Liver (tissue), 9 donors: ENCODE results near the gene AHRR. TPM values are rescaled to one million over a fixed set of nuclear protein-coding genes. Genes with fewer than 3 reads are reported as not detected.

ENCODE experiments used
- DNase-seq: peaks from one replicate; pipeline ENCODE4 v3.0.0-alpha.2; 2017; ENCODE audit warnings: low spot score
- H3K27ac ChIP-seq, 2 donors: one replicate each; pipeline ENCODE4 v1.7.0; 2013; ENCODE audit warnings: inconsistent platforms in 2 of 2, low read length in 2 of 2, control low read depth in 1 of 2, low read depth in 1 of 2, mild to moderate bottlenecking in 1 of 2
- H3K27me3 ChIP-seq, 4 donors: one replicate each; pipeline versions ENCODE4 v1.6.1 to v1.7.0; 2013; ENCODE audit warnings: low read length in 3 of 4, inconsistent platforms in 1 of 4, mild to moderate bottlenecking in 1 of 4, moderate library complexity in 1 of 4; ENCODE audit not compliant: control insufficient read depth in 4 of 4, insufficient read depth in 4 of 4
- H3K36me3 ChIP-seq, 4 donors: one replicate each; pipeline versions ENCODE4 v1.6.1 to v1.7.0; 2013; ENCODE audit warnings: low read length in 3 of 4, mild to moderate bottlenecking in 3 of 4, low read depth in 1 of 4, moderate library complexity in 1 of 4; ENCODE audit not compliant: control insufficient read depth in 4 of 4, insufficient read depth in 3 of 4
- H3K4me1 ChIP-seq, 4 donors: one replicate each; pipeline versions ENCODE4 v1.6.1 to v1.7.0; 2013; ENCODE audit warnings: low read length in 3 of 4, mild to moderate bottlenecking in 3 of 4, moderate library complexity in 1 of 4; ENCODE audit not compliant: control insufficient read depth in 4 of 4, insufficient read depth in 4 of 4
- H3K4me3 ChIP-seq, 3 donors: one replicate each; pipeline versions ENCODE4 v1.6.1 to v1.7.0; 2013; ENCODE audit warnings: low read length in 3 of 3, control low read depth in 1 of 3, low read depth in 1 of 3, mild to moderate bottlenecking in 1 of 3
- H3K9ac ChIP-seq, 2 donors: one replicate each; pipeline ENCODE4 v1.7.0; 2013; ENCODE audit warnings: low read length in 2 of 2, mild to moderate bottlenecking in 2 of 2, moderate library complexity in 2 of 2, control low read depth in 1 of 2, low read depth in 1 of 2
- H3K9me3 ChIP-seq, 4 donors: one replicate each; pipeline versions ENCODE4 v1.6.1 to v1.7.0; 2013; ENCODE audit warnings: low read length in 3 of 4; ENCODE audit not compliant: control insufficient read depth in 4 of 4
- ATF3 ChIP-seq: IDR thresholded peaks from 2 replicates; pipeline ENCODE4 v1.6.1; 2016; ENCODE audit warnings: antibody characterized with exemption
- EGR1 ChIP-seq, 2 donors: IDR thresholded peaks; 2 replicates each; pipeline ENCODE4 v1.6.1; 2016 to 2018; ENCODE audit warnings: antibody characterized with exemption in 2 of 2, low read depth in 2 of 2
- FOXA2 ChIP-seq: IDR thresholded peaks from 2 replicates; pipeline ENCODE4 v1.6.1; 2016; ENCODE audit warnings: antibody characterized with exemption
- GABPA ChIP-seq, 2 donors: IDR thresholded peaks in 1 of 2; conservative IDR thresholded peaks in 1 of 2; 2 replicates each; pipeline ENCODE4 v1.6.1; 2016; ENCODE audit warnings: antibody characterized with exemption in 2 of 2, mild to moderate bottlenecking in 1 of 2, moderate library complexity in 1 of 2
- MAX ChIP-seq: IDR thresholded peaks from 2 replicates; pipeline ENCODE4 v1.6.1; 2016; ENCODE audit warnings: antibody characterized with exemption
- RAD21 ChIP-seq, 2 donors: IDR thresholded peaks; 2 replicates each; pipeline ENCODE4 v1.6.1; 2016; ENCODE audit warnings: antibody characterized with exemption in 2 of 2, mild to moderate bottlenecking in 2 of 2
- SP1 ChIP-seq: IDR thresholded peaks from 2 replicates; pipeline ENCODE4 v1.6.1; 2018; ENCODE audit warnings: antibody characterized with exemption, mild to moderate bottlenecking
- ZBTB33 ChIP-seq: IDR thresholded peaks from 2 replicates; pipeline ENCODE4 v1.6.1; 2016; ENCODE audit warnings: antibody characterized with exemption
- WGBS: extraction: QIAGEN DNeasy Blood & Tissue Kit; methylation state at CpG from one replicate; pipeline ENCODE4 v1.1.7; 2013; 5-methylcytosine and 5-hydroxymethylcytosine counted together
- polyA plus RNA-seq, 2 donors: library from polyadenylated mRNA; stranded (reverse) in 1 of 2; unstranded in 1 of 2; fragments of 200-250 nt in 1 of 2; fragments of >200 nt in 1 of 2; fragmentation: Nextera tagmentation in 1 of 2; extraction: Ambion mirVana in 1 of 2; gene quantifications; one replicate each; pipeline versions ENCODE4 v1.2.1 to v1.2.3, GENCODE V29; 2013 to 2015
- total RNA-seq, 2 donors: library from RNA; depleted of rRNA; stranded (reverse); fragments of >200 nt; gene quantifications; one replicate each; pipeline ENCODE4 v1.2.3, GENCODE V29; 2014
- donor health status: healthy.
- donor health status: healthy.
- donor health status: healthy.
- donor health status: healthy.
- donor health status: healthy.

The AHRR gene
- total and polyA plus RNA-seq, 4 donors, result 0.15 to 0.47 (median 0.24) TPM

- Histone ChIP-seq H3K4me3 (no peak overlapping the region), H3K4me1 (peaks cover 4 to 15% (median 8%) of the 10 kb centered on the region in 4 donors), H3K27me3 (peaks cover 0 to 5% (median 3%) of the 10 kb centered on the region in 4 donors), H3K36me3 (peaks cover 6 to 19% (median 13%) of the 10 kb centered on the region in 4 donors), H3K9ac (no peak overlapping the region), H3K9me3 (no peaks in the 10 kb centered on the region), H3K27ac (no peak overlapping the region)
- DNase-seq, result no peak
- 94% methylated on average over 19 of the region's 19 CpGs for WGBS
- TF ChIP-seq GABPA (IDR thresholded peaks at IDR 0.05 in 1 of 2, conservative IDR thresholded peaks at IDR 0.05 in 1 of 2) (no peak), ATF3 (no peak), FOXA2 (no peak), ZBTB33 (no peak), MAX (no peak), EGR1 (IDR thresholded peaks at IDR 0.05; ENCODE audit: low read depth in 2 of 2) (no peak)
Observed at GRCh38 chr5:316210-317085, 5.1 kb upstream of the AHRR start.

GRCh38 chr5:317086-317811 is 4.3 kb upstream of the AHRR start:
- WGBS, result 66% methylated on average over 26 of the region's 26 CpGs
- no peak overlapping the region for H3K4me3 ChIP-seq
- peaks cover 4 to 22% (median 13%) of the 10 kb centered on the region in 4 donors for H3K4me1 ChIP-seq
- TF ChIP-seq ATF3, result no peak
- peak; percentile 48 to 67 for TF ChIP-seq RAD21 (IDR thresholded peaks at IDR 0.05)
- no peak overlapping the region for H3K27ac ChIP-seq
- H3K9ac ChIP-seq, result no peak overlapping the region
- no peaks in the 10 kb centered on the region for H3K9me3 ChIP-seq
- peaks cover under 1 to 5% (median 3%) of the 10 kb centered on the region in 4 donors for H3K27me3 ChIP-seq
- H3K36me3 ChIP-seq, result peaks cover 6 to 16% (median 13%) of the 10 kb centered on the region in 4 donors
- peak; percentile 55 for DNase-seq

- Histone ChIP-seq H3K4me1 (peaks cover 4 to 24% (median 14%) of the 10 kb centered on the region in 4 donors), H3K27me3 (peaks cover 3 to 5% (median 4%) of the 10 kb centered on the region in 4 donors), H3K4me3 (no peak overlapping the region), H3K9ac (no peak overlapping the region), H3K9me3 (no peaks in the 10 kb centered on the region), H3K36me3 (peaks cover 6 to 14% (median 13%) of the 10 kb centered on the region in 4 donors), H3K27ac (no peak overlapping the region)
- DNase-seq, result no peak
- WGBS, result 41% methylated on average over 15 of the region's 15 CpGs
- no peak for TF ChIP-seq SP1
Observed at GRCh38 chr5:318341-318897, 3.1 kb upstream of the AHRR start.
